ENCODE results near the gene FUT2. TPM values are rescaled to one million over a fixed set of nuclear protein-coding genes. Genes with fewer than 3 reads are reported as not detected.
"Not testable (repeated sequence)": the region's sequence is repeated elsewhere in the genome, so short reads cannot be mapped to it uniquely, and the experiment has no call there.

The FUT2 gene
- total RNA-seq, 1 donor from 2014 or later: not detected

DNA sequence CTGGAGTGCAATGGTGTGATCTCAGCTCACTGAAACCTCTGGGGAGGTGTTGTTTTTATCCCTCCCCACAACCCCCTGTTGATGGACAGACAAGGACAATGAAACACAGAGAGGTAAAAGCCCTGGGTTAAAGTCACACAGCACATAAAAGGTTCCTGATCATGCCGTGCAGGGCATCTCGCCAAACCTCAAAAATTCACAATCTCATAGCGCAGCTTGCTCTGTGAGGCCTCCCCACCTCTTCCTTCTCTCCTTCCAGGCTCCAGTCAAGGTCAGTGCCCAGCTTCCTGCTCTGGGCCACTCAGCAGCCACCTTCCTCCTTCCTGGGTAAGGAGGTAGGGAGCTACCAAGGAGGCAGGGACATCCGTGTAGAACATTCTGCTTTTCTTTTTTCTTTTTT lies 2.3 kb downstream of the FUT2 start:
- no peak for DNase-seq (ENCODE audit: low read depth in 2 of 2)

DNA sequence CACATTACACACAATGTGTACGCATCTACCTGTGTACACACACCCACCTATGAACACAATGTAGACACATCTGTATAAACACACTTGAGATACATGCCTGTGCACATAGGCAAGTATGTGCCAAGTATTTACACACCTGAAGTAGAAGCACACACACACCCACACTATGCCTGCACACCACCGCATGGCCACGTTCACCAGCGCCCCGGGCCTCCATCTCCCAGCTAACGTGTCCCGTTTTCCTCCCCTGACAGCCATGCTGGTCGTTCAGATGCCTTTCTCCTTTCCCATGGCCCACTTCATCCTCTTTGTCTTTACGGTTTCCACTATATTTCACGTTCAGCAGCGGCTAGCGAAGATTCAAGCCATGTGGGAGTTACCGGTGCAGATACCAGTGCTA lies 6.9 kb downstream of the FUT2 start:
- no peak for DNase-seq (ENCODE audit: low read depth in 2 of 2)

DNA sequence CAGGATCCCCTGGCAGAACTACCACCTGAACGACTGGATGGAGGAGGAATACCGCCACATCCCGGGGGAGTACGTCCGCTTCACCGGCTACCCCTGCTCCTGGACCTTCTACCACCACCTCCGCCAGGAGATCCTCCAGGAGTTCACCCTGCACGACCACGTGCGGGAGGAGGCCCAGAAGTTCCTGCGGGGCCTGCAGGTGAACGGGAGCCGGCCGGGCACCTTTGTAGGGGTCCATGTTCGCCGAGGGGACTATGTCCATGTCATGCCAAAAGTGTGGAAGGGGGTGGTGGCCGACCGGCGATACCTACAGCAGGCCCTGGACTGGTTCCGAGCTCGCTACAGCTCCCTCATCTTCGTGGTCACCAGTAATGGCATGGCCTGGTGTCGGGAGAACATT lies 7.5 kb downstream of the FUT2 start:
- no peak for DNase-seq (ENCODE audit: low read depth in 2 of 2)

DNA sequence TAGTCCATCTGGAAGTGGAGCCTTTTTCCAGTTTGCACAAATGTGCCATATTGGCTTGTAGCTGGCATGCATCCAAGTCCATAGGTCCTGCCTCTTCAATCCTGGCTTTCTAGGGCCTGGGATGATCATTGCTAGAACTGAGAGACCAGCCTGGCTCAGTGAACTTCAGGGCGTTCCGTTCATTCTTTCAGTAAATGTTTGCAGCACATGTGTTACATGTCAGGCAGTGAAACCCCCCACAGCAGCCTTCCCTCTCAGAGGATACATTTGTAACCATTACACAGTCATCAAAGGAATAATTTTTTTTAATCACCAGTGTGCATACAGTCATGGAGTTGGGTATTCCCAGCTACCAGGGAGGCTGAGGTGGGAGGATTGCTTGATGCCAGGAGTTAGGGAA lies 9.7 kb downstream of the FUT2 start:
- no peak for DNase-seq (ENCODE audit: low read depth in 2 of 2)

DNA sequence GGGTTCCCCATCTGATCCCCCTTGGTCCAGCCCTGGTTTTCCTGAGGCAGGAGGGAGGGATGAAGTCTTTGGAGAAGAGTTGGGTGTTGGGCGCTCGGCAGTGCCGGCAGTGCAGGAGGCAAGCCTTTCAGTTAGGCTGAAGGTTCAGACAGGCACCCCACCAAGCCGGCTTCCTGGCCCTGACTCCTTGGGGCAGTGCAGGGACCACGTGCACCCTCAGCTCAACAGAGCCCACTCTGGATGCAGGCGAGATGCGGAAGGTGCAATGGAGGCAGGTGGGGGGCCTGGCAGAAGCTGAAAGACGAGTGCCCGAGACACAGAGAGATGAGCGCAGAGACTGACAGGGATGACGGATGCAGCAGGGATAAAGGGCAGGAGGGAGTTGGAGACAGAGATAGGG lies 12.7 kb downstream of the FUT2 start:
- no peak for DNase-seq (ENCODE audit: low read depth in 2 of 2)

DNA sequence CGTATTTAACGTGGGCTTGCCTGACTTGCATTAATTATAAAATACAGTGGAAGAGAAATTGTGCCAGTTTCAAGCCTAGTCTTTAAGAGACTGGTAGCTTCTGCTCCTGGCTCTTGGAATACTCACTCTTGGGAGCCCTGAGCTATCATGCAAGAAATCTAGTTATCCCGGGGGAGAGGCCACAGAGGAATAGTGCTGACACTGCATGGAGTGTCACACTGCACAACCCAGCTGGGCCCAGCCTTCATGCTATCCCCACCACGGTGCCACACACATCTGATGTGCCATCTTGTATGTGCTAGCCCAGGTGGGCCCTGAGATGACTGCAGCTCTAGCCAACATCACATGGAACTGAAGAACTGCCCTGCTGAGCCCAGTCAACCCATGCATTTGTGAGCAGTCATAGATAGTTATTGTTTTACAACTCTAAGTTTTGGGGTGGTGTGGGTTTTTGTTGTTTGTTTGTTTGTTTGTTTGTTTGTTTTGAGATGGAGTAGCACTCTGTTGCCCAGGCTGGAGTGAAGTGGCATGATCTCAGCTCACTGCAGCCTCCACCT lies 15.4 kb downstream of the FUT2 start:
- no peak for DNase-seq (ENCODE audit: low read depth in 2 of 2)

DNA sequence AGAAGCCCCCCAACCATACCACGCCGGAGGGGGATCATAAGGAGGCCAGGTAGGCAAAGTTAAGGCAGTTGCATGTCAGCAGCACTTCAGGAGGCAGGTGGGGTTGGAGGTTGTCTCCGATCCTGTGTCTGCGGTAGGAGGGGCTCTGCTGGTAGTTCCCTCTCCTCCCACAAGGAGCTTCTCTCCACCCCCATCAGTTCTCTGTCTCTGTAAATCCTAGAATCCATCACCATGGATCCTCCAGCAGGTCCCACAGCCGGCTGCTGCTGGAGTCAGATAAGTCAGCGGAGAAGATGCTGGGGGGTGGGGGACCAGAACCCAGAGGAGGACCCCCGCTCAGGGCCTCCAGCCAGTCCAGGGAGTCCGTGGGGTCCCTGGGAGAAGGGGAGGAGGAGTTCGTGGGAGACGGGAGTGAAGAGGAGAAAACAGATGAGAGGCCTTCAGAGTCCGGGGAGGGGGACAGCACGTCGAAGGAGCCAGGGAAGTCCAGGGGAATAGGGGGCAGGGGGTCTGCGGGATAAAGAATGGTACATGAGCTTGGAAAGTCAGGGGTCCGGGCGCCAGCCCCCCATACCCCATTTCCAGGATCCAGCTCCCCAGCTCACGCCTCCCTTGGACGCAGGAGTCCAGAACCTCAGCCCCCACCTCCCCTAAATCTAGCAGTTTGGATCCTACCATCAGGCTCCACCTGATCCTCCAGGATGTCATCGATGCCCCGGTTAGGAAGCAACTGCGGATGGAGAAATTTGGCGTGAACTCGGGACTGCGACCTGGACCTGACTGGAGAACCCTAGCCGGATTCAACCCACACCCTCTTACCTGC lies 17.5 kb downstream of the FUT2 start:
- DNase-seq (ENCODE audit: low read depth in 2 of 2): peak in 1 of 2 donors; percentile 24

DNA sequence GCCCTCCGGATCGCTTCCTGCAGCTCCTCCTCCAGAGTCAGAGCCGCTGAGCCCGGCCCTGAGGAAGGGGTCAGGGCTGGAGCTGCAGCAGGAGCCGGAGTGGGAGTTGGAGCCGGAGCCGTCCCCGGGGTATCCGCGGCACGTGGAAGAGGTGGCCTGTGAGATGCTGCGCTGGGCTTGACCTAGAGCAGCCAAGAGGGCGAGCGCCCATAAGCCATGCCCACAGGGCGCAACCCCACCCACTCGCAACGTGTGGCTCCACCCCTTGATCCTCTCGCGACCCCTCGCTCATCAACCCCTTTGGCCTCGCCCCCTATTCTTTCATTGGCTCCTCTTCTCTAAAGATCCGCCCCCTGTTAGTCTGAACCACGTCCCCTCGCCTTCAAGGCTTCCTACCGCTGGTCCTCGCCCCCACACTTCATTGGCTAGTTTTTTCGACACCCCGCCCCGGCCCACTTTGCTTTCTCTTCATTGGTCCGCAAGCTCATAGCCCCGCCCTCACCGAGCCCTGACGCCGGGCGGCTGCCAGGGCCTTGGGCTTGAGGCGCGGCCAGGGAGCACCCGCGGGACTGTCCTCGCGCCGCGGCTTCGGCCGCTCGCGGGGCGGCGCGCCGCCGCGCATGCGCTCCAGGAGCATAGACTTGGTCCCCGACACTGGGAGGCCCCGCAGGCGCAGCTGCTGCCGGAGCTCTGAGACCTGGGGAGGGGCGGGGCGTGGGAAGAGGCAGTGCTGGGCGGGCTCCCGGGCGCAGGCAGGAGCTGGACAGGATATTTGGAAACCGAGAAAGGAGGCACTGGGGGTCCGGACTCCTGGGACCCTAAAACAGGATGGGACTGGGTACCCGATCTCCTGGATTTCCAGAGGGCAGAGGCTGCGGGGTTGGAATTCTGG lies 18.3 kb downstream of the FUT2 start:
- peak; percentile 96 to 100 for DNase-seq (ENCODE audit: low read depth in 2 of 2)

DNA sequence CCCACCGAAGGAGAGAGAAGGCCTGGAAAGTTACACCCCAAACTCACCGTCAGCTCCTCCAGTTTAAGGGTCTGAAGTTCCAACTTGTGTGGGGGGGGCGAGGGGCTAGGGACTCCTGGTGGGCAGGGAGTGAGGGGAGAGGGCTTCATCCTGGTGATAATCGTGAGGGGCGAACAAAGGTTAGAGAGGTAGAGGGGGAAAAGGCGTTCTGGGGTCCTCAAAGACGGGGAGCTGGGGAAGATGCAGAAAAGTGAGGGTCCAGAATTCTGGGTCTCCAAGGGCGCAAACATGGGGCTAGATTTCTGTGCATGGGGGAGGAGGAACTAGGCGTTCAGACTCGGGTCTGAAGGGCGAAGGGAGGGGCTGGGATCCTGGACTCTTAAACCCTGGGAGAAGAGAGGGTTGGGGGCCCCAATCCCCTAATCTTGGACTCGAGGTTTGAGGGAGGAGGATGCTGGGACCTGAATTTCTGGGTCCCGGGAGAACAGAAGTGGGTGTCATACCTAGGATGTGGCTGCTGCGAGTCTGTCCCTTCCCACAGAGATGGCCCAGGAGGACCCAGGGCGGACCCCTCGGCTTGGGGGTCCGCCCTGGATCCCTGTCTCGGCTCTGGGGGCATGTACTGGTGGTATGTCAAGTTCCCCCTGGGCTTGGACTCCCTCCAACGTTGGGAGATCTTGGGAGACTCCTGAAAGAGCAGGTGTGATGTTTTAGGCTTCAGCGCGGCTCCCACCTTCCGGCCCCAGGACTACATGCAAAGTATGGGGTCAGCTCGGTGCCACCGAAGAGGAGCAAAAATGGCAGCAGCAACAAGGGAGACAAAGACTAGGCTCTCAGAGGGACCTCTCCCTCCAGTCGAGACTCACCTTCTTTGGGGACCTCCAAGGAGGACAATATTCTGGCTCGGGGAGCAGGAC lies 19.2 kb downstream of the FUT2 start:
- no peak for DNase-seq (ENCODE audit: low read depth in 2 of 2)

DNA sequence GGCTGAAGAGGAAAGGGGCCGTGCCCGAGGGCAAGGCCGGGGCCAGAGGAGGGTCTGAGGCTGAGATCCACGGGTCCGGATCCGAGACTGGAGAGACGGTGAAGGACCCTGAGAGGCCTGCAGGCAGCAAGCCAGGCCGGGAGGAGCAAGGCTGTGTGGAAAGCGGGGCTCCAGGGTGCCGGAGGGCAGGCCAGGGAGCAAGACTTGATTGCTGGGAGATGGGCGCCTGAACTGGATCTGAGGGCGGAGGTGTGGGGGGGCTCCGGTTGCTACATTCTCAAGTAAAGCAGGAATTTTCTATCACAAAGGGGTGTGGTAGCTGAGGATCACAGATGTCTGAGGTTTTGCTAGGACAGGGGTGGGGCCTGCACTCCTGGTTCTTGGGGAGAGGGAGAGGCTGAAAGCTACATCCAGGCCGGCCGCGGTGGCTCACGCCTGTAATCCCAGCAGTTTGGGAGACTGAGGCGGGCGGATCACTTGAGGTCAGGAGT lies 20.0 kb downstream of the FUT2 start:
- no peak for DNase-seq (ENCODE audit: low read depth in 2 of 2)

DNA sequence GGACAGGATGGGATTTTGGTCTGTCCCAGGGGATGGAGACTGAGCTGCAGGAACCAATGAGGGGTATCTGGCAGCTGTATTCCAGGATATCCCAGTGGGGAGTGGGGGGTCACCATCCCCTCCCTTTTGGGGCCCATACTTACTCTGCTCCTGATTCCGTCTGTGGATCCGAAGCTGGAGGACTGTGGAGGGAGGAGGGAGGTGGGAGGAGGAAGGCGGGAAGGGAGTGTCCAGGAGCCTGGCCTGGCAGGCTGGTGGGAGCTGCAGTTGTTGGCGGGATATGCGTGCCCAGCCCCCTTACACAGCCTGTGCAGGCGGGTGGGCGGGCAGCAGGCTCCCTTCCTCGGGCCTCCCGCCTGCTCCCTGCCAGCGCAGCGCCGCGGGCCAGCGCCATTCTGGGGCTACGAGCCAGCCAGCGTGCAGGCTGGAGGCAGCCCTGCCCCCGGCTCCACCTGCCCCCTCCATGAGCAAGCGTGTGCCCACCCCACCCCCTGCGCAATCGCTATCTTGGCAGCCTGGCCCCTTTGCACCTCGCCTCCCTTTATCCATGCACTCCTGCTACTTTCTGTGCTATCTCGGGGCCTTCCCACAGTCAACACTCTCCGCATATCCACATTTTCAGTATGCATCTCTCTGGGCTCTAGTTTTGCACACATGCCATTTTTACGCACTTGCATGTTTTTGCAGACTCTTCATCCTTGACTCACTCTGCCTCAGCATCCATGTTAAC lies 21.0 kb downstream of the FUT2 start:
- DNase-seq (ENCODE audit: low read depth in 2 of 2): peak in 1 of 2 donors; percentile 34

DNA sequence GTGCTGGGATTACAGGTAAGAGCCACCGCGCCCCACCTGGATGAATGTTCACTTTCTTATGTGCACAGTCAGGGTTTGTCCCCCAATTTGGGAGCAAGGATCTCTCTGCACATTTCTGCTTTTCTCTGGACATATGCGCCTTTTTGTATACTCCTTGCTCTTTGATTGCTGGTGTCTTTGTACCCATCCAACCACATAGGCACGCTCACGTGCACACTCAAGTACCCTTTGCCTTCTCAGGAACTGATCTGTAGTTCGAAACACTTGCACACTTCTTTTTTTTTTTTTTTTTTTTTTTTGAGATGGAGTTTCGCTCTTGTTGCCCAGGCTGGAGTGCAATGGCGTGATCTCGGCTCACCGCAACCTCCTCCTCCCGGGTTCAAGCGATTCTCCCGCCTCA lies 22.3 kb downstream of the FUT2 start:
- not testable (repeated sequence) for DNase-seq (ENCODE audit: low read depth in 2 of 2)

DNA sequence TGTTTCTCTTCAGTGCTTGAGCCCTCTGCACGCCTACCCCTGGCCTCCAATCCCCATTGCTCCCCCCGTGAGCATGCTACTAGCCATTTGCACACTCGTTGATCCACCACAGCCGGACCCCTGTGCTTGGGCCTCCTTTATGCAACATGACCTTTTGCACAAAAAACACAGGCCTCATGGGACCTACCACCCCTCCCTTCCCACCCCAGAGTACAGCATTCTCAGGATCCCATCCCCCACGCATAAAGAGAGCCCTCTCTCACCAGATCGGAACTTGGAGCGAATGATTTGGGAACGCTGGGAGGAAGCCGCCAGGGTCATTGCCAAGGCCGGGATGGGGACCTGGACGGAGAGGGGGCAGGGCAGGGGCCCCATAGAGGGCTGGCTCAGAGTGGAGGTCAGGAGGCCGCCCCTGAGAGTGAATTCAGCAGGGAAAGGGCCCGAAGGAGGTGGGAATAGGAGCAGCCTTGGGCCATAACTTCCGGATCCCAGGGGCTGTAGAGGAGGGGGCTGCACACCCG lies 23.0 kb downstream of the FUT2 start:
- DNase-seq (ENCODE audit: low read depth in 2 of 2): no peak

DNA sequence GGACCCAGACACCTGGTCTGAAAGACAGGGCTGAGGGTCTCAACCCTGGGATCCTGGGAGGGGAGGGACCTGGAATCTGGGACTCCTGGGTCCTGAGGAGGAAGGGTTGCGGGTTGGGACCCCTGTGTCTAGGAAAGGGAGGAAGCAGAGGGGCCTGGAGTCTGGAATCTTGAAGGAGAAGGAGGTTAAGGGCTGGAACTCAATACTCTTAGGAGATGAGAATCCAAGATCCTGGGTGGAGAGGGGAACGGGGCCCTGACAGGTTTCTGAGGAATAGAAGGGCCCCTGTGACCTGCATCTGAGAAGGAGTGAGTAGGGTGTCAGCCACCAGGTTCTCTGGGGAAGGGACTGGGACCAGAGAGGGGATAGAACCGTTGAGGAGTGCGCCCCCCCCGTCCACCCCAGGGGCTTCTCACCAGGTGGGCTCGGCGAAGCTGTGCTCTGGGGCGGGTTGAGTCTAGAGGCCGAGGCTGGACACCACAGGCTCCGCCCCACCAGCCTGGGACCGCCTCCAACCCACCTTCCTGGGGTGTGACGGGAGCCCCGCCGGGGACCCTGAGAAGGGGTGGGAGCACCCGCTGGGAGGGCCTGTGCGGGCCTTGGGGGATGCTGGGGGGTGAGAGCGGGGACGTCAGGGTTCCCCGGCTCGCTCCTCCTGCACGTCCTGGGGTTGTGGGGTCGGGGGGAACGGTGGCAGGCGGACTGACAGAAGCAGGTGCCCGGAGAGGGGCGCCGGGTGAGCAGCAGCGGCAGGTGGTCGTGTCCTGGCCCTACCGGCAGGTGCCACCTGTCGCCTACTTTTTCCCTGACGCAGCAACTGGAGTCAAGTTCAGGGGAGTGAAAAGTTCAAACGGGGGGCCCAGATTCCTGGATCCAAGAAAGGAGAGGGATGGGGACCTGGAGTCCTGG lies 23.7 kb downstream of the FUT2 start, which contains the start of gene MAMSTR:
TSS of gene MAMSTR (minus strand) at position 463 of the 909 bp plus-strand sequence. CDS start 694 bp downstream, outside the sequence.
- DNase-seq (ENCODE audit: low read depth in 2 of 2): no peak

DNA sequence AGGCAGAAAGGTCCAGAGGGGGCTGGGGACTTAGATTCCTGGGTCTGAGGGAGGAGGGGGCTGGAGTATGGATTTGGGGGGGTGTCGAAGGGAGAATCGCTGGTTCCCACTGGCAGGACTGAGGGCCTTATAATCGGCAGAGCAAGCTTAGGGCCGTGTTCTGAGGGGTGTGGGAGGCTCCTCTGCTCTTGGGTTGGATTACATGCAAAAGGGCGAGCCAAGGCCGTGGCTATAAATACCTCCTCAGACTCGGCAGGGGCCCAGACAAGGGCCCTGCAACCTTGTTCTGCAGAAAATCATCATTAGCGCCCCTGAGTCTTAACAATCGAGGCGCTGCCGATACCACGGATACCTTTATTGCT lies 24.5 kb downstream of the FUT2 start:
- DNase-seq (ENCODE audit: low read depth in 2 of 2): no peak

DNA sequence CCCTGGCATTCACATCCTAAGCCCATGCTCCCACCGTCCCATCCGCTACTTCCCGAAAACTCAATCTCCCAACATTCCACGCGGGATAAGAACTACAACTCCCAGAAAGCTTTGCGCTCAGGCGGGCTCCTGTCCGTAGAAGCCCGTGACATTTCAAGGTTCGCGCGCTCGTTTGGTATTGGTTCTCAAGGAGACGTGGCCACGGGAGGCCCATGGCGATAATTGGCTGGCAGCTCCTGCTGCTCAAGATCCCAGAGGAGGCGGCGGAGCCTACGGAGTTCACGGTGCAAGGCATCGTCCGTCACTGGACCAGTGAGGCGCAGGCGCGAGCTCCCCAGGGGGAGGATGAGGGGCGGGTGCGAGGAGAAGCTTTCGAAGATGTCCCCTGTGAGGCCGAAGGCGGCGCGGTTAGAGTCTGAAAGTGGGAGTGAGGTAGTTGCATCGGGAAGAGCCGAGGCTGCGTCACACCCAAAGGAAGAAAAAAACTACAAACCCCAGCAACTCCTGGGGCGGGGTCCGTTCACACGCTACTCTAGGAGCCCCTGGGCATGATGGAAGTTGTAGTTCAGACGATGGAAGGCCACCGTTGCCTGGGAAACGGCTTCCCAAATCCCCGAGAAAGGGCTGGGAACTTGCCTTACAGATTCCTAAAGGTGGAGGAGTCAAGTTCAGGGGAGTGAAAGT lies 25.0 kb downstream of the FUT2 start:
- DNase-seq (ENCODE audit: low read depth in 2 of 2): no peak

DNA sequence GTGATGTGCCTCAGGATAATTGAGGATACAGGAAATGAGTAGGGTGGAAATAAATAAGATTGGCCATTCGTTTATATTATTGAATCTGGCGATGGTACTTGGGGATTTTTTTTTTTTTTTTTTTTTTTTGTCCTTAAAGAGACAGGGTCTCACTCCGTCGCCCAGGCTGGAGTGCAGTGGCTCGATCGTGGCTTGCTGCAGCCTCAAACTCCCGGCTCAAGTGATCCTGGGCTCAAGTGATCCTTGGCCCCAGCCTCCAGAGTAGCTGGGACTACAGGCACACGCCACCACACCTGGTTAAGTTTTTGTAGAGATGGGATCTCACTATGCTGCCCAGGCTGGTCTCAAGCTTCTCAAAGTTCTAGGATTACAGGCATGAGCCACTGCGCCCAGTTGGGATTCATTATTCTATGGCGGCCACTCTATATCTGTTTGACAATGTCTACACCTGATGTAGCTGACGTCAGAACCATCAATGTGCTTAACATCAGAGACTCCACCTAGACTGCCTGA lies 26.5 kb downstream of the FUT2 start:
- no peak for DNase-seq (ENCODE audit: low read depth in 2 of 2)
